DND-41 (cell line): ENCODE data around the gene LDHAL6A.

Source experiments
- CTCF ChIP-seq: IDR thresholded peaks from 2 replicates; pipeline ENCODE4 v1.5.1; 2012; ENCODE audit warnings: borderline replicate concordance, low read length, moderate library complexity, mild to moderate bottlenecking; ENCODE audit not compliant: poor library complexity, severe bottlenecking; ENCODE audit errors: extremely low read depth
- EZH2 ChIP-seq: IDR thresholded peaks from 3 replicates; pipeline ENCODE4 v1.6.1; 2012; ENCODE audit warnings: borderline replicate concordance, low read depth, mild to moderate bottlenecking, moderate library complexity, low read length, inconsistent platforms; ENCODE audit not compliant: severe bottlenecking

- no peak for TF ChIP-seq CTCF
- TF ChIP-seq EZH2 = no peak
Observed at GRCh38 chr11:18490319-18490718, 34.7 kb downstream of the LDHAL6A start.
